ENCODE results near the gene IL12RB1. TPM values are rescaled to one million over a fixed set of nuclear protein-coding genes. Genes with fewer than 3 reads are reported as not detected.

Gene IL12RB1
- total and polyA plus RNA-seq, 3 experiments from 2014 or later: 18.9 to 43.2 (median 19.6) TPM

GRCh38 chr19:18083929-18084684 is 2.6 kb downstream of the IL12RB1 start:
- no peaks in the 10 kb centered on the region for H3K9me3 ChIP-seq (ENCODE audit: low read length)
- H3K36me3 ChIP-seq (ENCODE audit: insufficient read depth, low read length): peaks cover 14% of the 10 kb centered on the region
- H3K27me3 ChIP-seq (ENCODE audit: insufficient read depth, low read length, poor library complexity, severe bottlenecking): no peaks in the 10 kb centered on the region
- H3K4me1 ChIP-seq (ENCODE audit: insufficient read depth, low read length): peaks cover 43% of the 10 kb centered on the region
- no peaks in the 10 kb centered on the region for H3K9me3 Mint-ChIP-seq
- ChIA-PET POLR2A (no interaction called here), CTCF (no interaction called here)
- H3K27ac ChIP-seq (ENCODE audit: low read depth, low read length): no peak overlapping the region
- peaks cover 44 to 50% (median 50%) of the 10 kb centered on the region in 3 donors for H3K4me1 Mint-ChIP-seq
- no peak overlapping the region for H3K4me3 ChIP-seq (ENCODE audit: low read length)
- H3K27ac Mint-ChIP-seq: peak overlapping the region in 7 of 8 donors; percentile 8 to 89 (median 62)
- H3K27me3 Mint-ChIP-seq: peaks cover 0 to 1% of the 10 kb centered on the region in 2 donors
- H3K4me3 Mint-ChIP-seq: peak overlapping the region in 6 of 7 donors; percentile 8 to 78 (median 66)
- DNase-seq: no peak
- H3K36me3 Mint-ChIP-seq: peaks cover 0 to 49% (median 13%) of the 10 kb centered on the region in 3 donors

GRCh38 chr19:18074192-18074591 is 12.5 kb downstream of the IL12RB1 start:
- Histone ChIP-seq H3K4me3 (ENCODE audit: low read length) (no peak overlapping the region), H3K36me3 (ENCODE audit: insufficient read depth, low read length) (peaks cover 39% of the 10 kb centered on the region), H3K27me3 (ENCODE audit: insufficient read depth, low read length, poor library complexity, severe bottlenecking) (no peaks in the 10 kb centered on the region), H3K27ac (ENCODE audit: low read depth, low read length) (no peak overlapping the region), H3K4me1 (ENCODE audit: insufficient read depth, low read length) (peaks cover 14% of the 10 kb centered on the region), H3K9me3 (ENCODE audit: low read length) (no peaks in the 10 kb centered on the region)
- Mint-ChIP-seq H3K36me3 (peaks cover 0 to 73% (median 5%) of the 10 kb centered on the region in 3 donors), H3K27me3 (no peaks in the 10 kb centered on the region), H3K4me3 (no peak overlapping the region), H3K4me1 (peaks cover 14 to 15% (median 15%) of the 10 kb centered on the region in 3 donors), H3K9me3 (no peaks in the 10 kb centered on the region), H3K27ac (peak overlapping the region in 3 of 8 donors; percentile 23 to 68 (median 62))
- POLR2A ChIA-PET: no interaction called here
- CTCF ChIA-PET: interaction anchor here (1.5 kb wide), 1 partner anchor 17 kb away, joined by 3 read pairs; no protein-coding TSS in a partner anchor
- DNase-seq: no peak

GRCh38 chr19:18073197-18073596 is 13.5 kb downstream of the IL12RB1 start:
- ChIA-PET CTCF (no interaction called here), POLR2A (no interaction called here)
- peaks cover 0 to 75% (median 6%) of the 10 kb centered on the region in 3 donors for H3K36me3 Mint-ChIP-seq
- no peaks in the 10 kb centered on the region for H3K27me3 Mint-ChIP-seq
- no peak overlapping the region for H3K27ac ChIP-seq (ENCODE audit: low read depth, low read length)
- peaks cover 14 to 15% (median 15%) of the 10 kb centered on the region in 3 donors for H3K4me1 Mint-ChIP-seq
- peak overlapping the region in 1 of 7 donors; percentile 55 for H3K4me3 Mint-ChIP-seq
- H3K36me3 ChIP-seq (ENCODE audit: insufficient read depth, low read length): peaks cover 42% of the 10 kb centered on the region
- H3K27ac Mint-ChIP-seq: peak overlapping the region; percentile 35 to 91 (median 78)
- peaks cover 14% of the 10 kb centered on the region for H3K4me1 ChIP-seq (ENCODE audit: insufficient read depth, low read length)
- no peak for DNase-seq
- H3K9me3 Mint-ChIP-seq: no peaks in the 10 kb centered on the region
- H3K9me3 ChIP-seq (ENCODE audit: low read length): no peaks in the 10 kb centered on the region
- H3K27me3 ChIP-seq (ENCODE audit: insufficient read depth, low read length, poor library complexity, severe bottlenecking): no peaks in the 10 kb centered on the region
- no peak overlapping the region for H3K4me3 ChIP-seq (ENCODE audit: low read length)

- Histone ChIP-seq H3K4me3 (ENCODE audit: low read length) (no peak overlapping the region), H3K9me3 (ENCODE audit: low read length) (no peaks in the 10 kb centered on the region), H3K4me1 (ENCODE audit: insufficient read depth, low read length) (peaks cover 14% of the 10 kb centered on the region), H3K27me3 (ENCODE audit: insufficient read depth, low read length, poor library complexity, severe bottlenecking) (no peaks in the 10 kb centered on the region), H3K27ac (ENCODE audit: low read depth, low read length) (no peak overlapping the region), H3K36me3 (ENCODE audit: insufficient read depth, low read length) (peaks cover 35% of the 10 kb centered on the region)
- peak overlapping the region in 1 of 8 donors; percentile 29 for H3K27ac Mint-ChIP-seq
- DNase-seq: no peak
- H3K9me3 Mint-ChIP-seq: no peaks in the 10 kb centered on the region
- H3K27me3 Mint-ChIP-seq: no peaks in the 10 kb centered on the region
- H3K4me3 Mint-ChIP-seq: no peak overlapping the region
- peaks cover 0 to 70% (median 6%) of the 10 kb centered on the region in 3 donors for H3K36me3 Mint-ChIP-seq
- ChIA-PET CTCF (interaction anchor here (1.1 kb wide), 1 partner anchor 96 kb away, joined by 3 read pairs; no protein-coding TSS in a partner anchor), POLR2A (interaction anchor here (1.4 to 2.2 kb wide), 2 partner anchors 14 to 19 kb away, joined by 3 to 6 read pairs; partner anchors contain the start of gene IL12RB1)
- peaks cover 14 to 15% (median 15%) of the 10 kb centered on the region in 3 donors for H3K4me1 Mint-ChIP-seq
These were observed 14.4 kb downstream of the IL12RB1 start for GRCh38 chr19:18072335-18072734.

GRCh38 chr19:18070181-18070580 is 16.6 kb downstream of the IL12RB1 start:
- H3K27me3 ChIP-seq (ENCODE audit: insufficient read depth, low read length, poor library complexity, severe bottlenecking): no peaks in the 10 kb centered on the region
- H3K36me3 ChIP-seq (ENCODE audit: insufficient read depth, low read length): peaks cover 27% of the 10 kb centered on the region
- POLR2A ChIA-PET: interaction anchor here (0.6 kb wide), 1 partner anchor 19 kb away, joined by 3 read pairs; no protein-coding TSS in a partner anchor
- Mint-ChIP-seq H3K4me1 (peaks cover 13 to 15% (median 15%) of the 10 kb centered on the region in 3 donors), H3K9me3 (no peaks in the 10 kb centered on the region), H3K36me3 (peaks cover under 1 to 65% (median 6%) of the 10 kb centered on the region in 3 donors), H3K27me3 (no peaks in the 10 kb centered on the region), H3K4me3 (no peak overlapping the region), H3K27ac (peak overlapping the region in 1 of 8 donors; percentile 68)
- DNase-seq: no peak
- H3K4me1 ChIP-seq (ENCODE audit: insufficient read depth, low read length): peaks cover 14% of the 10 kb centered on the region
- H3K27ac ChIP-seq (ENCODE audit: low read depth, low read length): no peak overlapping the region
- CTCF ChIA-PET: interaction anchor here (1.3 to 2.2 kb wide), 2 partner anchors 9 to 104 kb away, joined by 3 to 6 read pairs; no protein-coding TSS in a partner anchor
- no peaks in the 10 kb centered on the region for H3K9me3 ChIP-seq (ENCODE audit: low read length)
- no peak overlapping the region for H3K4me3 ChIP-seq (ENCODE audit: low read length)

GRCh38 chr19:18069383-18069782 is 17.4 kb downstream of the IL12RB1 start:
- DNase-seq: no peak
- no peaks in the 10 kb centered on the region for H3K9me3 ChIP-seq (ENCODE audit: low read length)
- no peaks in the 10 kb centered on the region for H3K9me3 Mint-ChIP-seq
- ChIA-PET CTCF (interaction anchor here (2.2 kb wide), 1 partner anchor 8 kb away, joined by 6 read pairs; no protein-coding TSS in a partner anchor), POLR2A (interaction anchor here (0.6 kb wide), 1 partner anchor 20 kb away, joined by 3 read pairs; no protein-coding TSS in a partner anchor)
- no peaks in the 10 kb centered on the region for H3K27me3 ChIP-seq (ENCODE audit: insufficient read depth, low read length, poor library complexity, severe bottlenecking)
- H3K4me3 Mint-ChIP-seq: no peak overlapping the region
- peaks cover 14% of the 10 kb centered on the region for H3K4me1 ChIP-seq (ENCODE audit: insufficient read depth, low read length)
- H3K27ac ChIP-seq (ENCODE audit: low read depth, low read length): no peak overlapping the region
- no peak overlapping the region for H3K4me3 ChIP-seq (ENCODE audit: low read length)
- no peak overlapping the region for H3K27ac Mint-ChIP-seq
- H3K36me3 ChIP-seq (ENCODE audit: insufficient read depth, low read length): peaks cover 27% of the 10 kb centered on the region
- H3K4me1 Mint-ChIP-seq: peaks cover 13 to 15% (median 15%) of the 10 kb centered on the region in 3 donors
- peaks cover 6 to 67% (median 7%) of the 10 kb centered on the region in 3 donors for H3K36me3 Mint-ChIP-seq
- no peaks in the 10 kb centered on the region for H3K27me3 Mint-ChIP-seq

GRCh38 chr19:18068395-18068794 is 18.3 kb downstream of the IL12RB1 start:
- H3K27ac Mint-ChIP-seq: peak overlapping the region in 1 of 8 donors; percentile 81
- peaks cover 17% of the 10 kb centered on the region for H3K36me3 ChIP-seq (ENCODE audit: insufficient read depth, low read length)
- peaks cover 4 to 5% (median 5%) of the 10 kb centered on the region in 3 donors for H3K4me1 Mint-ChIP-seq
- peaks cover 6 to 61% (median 7%) of the 10 kb centered on the region in 3 donors for H3K36me3 Mint-ChIP-seq
- H3K27me3 Mint-ChIP-seq: no peaks in the 10 kb centered on the region
- H3K9me3 Mint-ChIP-seq: no peaks in the 10 kb centered on the region
- H3K27me3 ChIP-seq (ENCODE audit: insufficient read depth, low read length, poor library complexity, severe bottlenecking): no peaks in the 10 kb centered on the region
- H3K4me3 ChIP-seq (ENCODE audit: low read length): no peak overlapping the region
- ChIA-PET POLR2A (no interaction called here), CTCF (no interaction called here)
- H3K9me3 ChIP-seq (ENCODE audit: low read length): no peaks in the 10 kb centered on the region
- DNase-seq: no peak
- no peak overlapping the region for H3K4me3 Mint-ChIP-seq
- no peak overlapping the region for H3K27ac ChIP-seq (ENCODE audit: low read depth, low read length)
- peaks cover 6% of the 10 kb centered on the region for H3K4me1 ChIP-seq (ENCODE audit: insufficient read depth, low read length)

GRCh38 chr19:18065173-18065495 is 21.6 kb downstream of the IL12RB1 start:
- CTCF ChIA-PET: interaction anchor here (2.1 kb wide), 1 partner anchor 127 kb away, joined by 4 read pairs; no protein-coding TSS in a partner anchor

More at GRCh38 chr19:18065173-18065495, 21.6 kb downstream of the IL12RB1 start:
- H3K4me3 Mint-ChIP-seq: no peak overlapping the region
- Histone ChIP-seq H3K4me3 (ENCODE audit: low read length) (no peak overlapping the region), H3K27ac (ENCODE audit: low read depth, low read length) (no peak overlapping the region), H3K4me1 (ENCODE audit: insufficient read depth, low read length) (no peaks in the 10 kb centered on the region), H3K36me3 (ENCODE audit: insufficient read depth, low read length) (peaks cover 9% of the 10 kb centered on the region), H3K9me3 (ENCODE audit: low read length) (no peaks in the 10 kb centered on the region), H3K27me3 (ENCODE audit: insufficient read depth, low read length, poor library complexity, severe bottlenecking) (no peaks in the 10 kb centered on the region)
- H3K27me3 Mint-ChIP-seq: no peaks in the 10 kb centered on the region
- no peaks in the 10 kb centered on the region for H3K9me3 Mint-ChIP-seq
- H3K4me1 Mint-ChIP-seq: no peaks in the 10 kb centered on the region
- H3K36me3 Mint-ChIP-seq: peaks cover 7 to 56% (median 10%) of the 10 kb centered on the region in 3 donors
- H3K27ac Mint-ChIP-seq: no peak overlapping the region
- POLR2A ChIA-PET: interaction anchor here (0.6 kb wide), 1 partner anchor 22 kb away, joined by 5 read pairs; the partner anchor contains the start of gene IL12RB1
- DNase-seq: no peak

Data from CD8-positive, alpha-beta memory T cell (primary cell).